ENCODE measurements around the gene EPOP. TPM values are rescaled to one million over a fixed set of nuclear protein-coding genes. Genes with fewer than 3 reads are reported as not detected.

The EPOP gene
- total RNA-seq, 2 experiments from 2014 or later, result 11.8 to 27.2 TPM

DNA sequence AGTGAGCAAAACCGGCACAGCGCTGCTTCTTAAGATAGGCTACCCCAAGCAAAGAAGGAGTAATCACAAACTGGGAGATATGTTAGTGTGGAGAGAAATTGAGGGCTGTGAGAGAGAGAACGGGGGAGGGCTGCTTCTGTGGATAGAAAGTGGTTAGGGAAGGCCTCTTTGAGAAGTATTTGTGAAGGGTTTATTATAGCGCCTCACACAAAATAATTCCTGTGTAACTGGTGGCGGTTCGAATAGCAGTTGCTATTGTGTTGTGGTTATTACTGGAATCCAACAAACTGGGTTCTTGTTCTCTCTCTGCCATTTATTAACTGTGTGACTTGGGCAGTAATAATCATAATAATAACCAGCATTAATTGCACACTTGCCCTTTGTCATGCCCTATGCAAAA, 46.2 kb upstream of the EPOP start:
- Histone ChIP-seq H3K4me1 (ENCODE audit: insufficient read depth, low read length, poor library complexity, severe bottlenecking) (peaks cover 16% of the 10 kb centered on the region), H3K4me3 (ENCODE audit: low read depth, low read length, poor library complexity, severe bottlenecking) (no peak overlapping the region), H3K9me2 (ENCODE audit: insufficient read depth, low read length) (no peaks in the 10 kb centered on the region), H2AFZ (ENCODE audit: low read length) (no peak overlapping the region), H3K9me3 (ENCODE audit: low read length) (no peaks in the 10 kb centered on the region), H3K79me2 (ENCODE audit: insufficient read depth, low read depth, low read length) (no peaks in the 10 kb centered on the region), H3K27ac (ENCODE audit: low read depth, low read length, poor library complexity, severe bottlenecking) (no peak overlapping the region), H4K20me1 (ENCODE audit: insufficient read depth, low read length) (no peaks in the 10 kb centered on the region), H3K4me2 (ENCODE audit: low read length) (no peak overlapping the region), H3K36me3 (ENCODE audit: insufficient read depth, low read length) (peaks cover 79% of the 10 kb centered on the region)
- no TSS peak for BruUV-seq (replicated peaks)
- DNase-seq (ENCODE audit: low spot score), result no peak
- TF ChIP-seq, protein P1, sequence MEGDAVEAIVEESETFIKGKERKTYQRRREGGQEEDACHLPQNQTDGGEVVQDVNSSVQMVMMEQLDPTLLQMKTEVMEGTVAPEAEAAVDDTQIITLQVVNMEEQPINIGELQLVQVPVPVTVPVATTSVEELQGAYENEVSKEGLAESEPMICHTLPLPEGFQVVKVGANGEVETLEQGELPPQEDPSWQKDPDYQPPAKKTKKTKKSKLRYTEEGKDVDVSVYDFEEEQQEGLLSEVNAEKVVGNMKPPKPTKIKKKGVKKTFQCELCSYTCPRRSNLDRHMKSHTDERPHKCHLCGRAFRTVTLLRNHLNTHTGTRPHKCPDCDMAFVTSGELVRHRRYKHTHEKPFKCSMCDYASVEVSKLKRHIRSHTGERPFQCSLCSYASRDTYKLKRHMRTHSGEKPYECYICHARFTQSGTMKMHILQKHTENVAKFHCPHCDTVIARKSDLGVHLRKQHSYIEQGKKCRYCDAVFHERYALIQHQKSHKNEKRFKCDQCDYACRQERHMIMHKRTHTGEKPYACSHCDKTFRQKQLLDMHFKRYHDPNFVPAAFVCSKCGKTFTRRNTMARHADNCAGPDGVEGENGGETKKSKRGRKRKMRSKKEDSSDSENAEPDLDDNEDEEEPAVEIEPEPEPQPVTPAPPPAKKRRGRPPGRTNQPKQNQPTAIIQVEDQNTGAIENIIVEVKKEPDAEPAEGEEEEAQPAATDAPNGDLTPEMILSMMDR (conservative IDR thresholded peaks at IDR 0.05; ENCODE audit: low read length), result no peak
- no peak for TF ChIP-seq EZH2phosphoT487 (IDR thresholded peaks at IDR 0.05; ENCODE audit: borderline replicate concordance, low read depth, low read length)
- ChIA-PET CTCF (ENCODE audit: unreplicated experiment) (no interaction called here), POLR2A (no interaction called here)
- intact Hi-C loops (cut with micrococcal nuclease; ENCODE audit: unreplicated experiment), result no loop called here

DNA sequence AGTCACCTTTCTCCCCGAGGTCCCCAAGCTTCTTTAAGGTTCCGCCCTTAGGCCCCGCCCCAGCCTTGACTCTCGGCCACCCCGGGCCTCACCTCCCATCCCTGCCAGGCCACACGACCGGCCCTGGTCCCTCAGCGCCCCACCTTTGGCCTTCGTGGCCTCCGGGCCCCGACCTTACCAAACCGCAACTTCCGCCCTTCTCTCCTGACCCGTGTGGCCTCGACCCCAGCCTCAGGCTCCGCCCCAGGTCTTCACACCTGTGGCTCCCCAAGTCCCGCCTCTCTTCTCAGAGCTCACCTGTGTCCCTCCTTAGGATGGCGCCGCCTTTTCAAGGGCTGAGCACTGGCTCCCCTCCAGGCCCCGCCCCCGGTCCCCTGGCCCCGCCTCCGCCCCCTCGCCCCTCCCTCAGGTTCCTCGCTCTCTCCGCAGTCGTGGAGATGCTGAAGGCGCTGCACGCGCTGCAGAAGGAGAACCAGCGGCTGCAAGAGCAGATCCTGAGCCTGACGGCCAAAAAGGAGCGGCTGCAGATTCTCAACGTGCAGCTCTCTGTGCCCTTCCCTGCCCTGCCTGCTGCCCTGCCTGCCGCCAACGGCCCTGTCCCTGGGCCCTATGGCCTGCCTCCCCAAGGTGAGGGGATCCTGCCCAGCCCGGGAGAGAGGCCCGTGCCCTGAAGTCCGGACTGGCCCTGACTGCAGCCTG, 45.3 kb upstream of the EPOP start:
- CTCF ChIA-PET (ENCODE audit: unreplicated experiment), result no interaction called here
- no peak overlapping the region for H3K4me3 ChIP-seq (ENCODE audit: low read depth, low read length, poor library complexity, severe bottlenecking)
- BruUV-seq (replicated peaks), result no TSS peak
- POLR2A ChIA-PET, result no interaction called here
- no peak overlapping the region for H3K4me2 ChIP-seq (ENCODE audit: low read length)
- no peaks in the 10 kb centered on the region for H4K20me1 ChIP-seq (ENCODE audit: insufficient read depth, low read length)
- H2AFZ ChIP-seq (ENCODE audit: low read length), result no peak overlapping the region
- peaks cover 24% of the 10 kb centered on the region for H3K4me1 ChIP-seq (ENCODE audit: insufficient read depth, low read length, poor library complexity, severe bottlenecking)
- TF ChIP-seq, protein P1 (conservative IDR thresholded peaks at IDR 0.05; ENCODE audit: low read length), result no peak
- H3K36me3 ChIP-seq (ENCODE audit: insufficient read depth, low read length), result peaks cover 83% of the 10 kb centered on the region
- H3K27ac ChIP-seq (ENCODE audit: low read depth, low read length, poor library complexity, severe bottlenecking), result no peak overlapping the region
- DNase-seq (ENCODE audit: low spot score), result no peak
- H3K9me2 ChIP-seq (ENCODE audit: insufficient read depth, low read length), result no peaks in the 10 kb centered on the region
- H3K9me3 ChIP-seq (ENCODE audit: low read length), result no peaks in the 10 kb centered on the region
- no peaks in the 10 kb centered on the region for H3K79me2 ChIP-seq (ENCODE audit: insufficient read depth, low read depth, low read length)
- intact Hi-C loops (cut with micrococcal nuclease; ENCODE audit: unreplicated experiment), result no loop called here

DNA sequence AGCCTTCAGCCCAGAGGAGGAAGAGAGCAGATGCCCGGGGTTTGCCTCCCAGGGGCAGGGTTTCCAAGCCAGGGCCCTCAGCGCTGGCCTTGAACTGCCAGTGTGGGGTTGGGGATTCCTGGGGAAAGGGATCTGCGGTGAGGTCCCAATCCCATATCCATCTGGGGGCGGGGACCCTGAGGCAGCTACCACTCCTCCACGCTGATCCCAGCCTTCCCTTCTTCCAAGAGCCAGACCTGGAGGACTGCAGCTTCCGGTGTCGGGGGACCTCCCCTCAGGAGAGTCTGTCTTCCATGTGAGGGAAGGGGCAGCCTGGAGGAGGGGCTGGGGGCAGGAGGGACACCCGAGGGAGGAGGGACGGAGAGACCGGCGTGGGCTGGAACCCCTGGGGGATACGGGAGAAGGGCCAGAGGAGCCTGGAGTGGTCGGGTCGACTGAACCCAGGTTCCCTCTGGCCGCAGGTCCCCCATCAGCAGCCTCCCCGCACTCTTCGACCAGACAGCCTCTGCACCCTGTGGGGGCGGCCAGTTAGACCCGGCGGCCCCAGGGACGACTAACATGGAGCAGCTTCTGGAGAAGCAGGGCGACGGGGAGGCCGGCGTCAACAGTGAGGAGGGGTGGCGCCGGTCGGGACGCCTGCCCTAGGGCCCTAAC, 44.7 kb upstream of the EPOP start:
- TF ChIP-seq, protein P1 (conservative IDR thresholded peaks at IDR 0.05; ENCODE audit: low read length), result no peak
- no peak for TF ChIP-seq EZH2phosphoT487 (IDR thresholded peaks at IDR 0.05; ENCODE audit: borderline replicate concordance, low read depth, low read length)
- CTCF ChIA-PET (ENCODE audit: unreplicated experiment), result no interaction called here
- Histone ChIP-seq H3K4me1 (ENCODE audit: insufficient read depth, low read length, poor library complexity, severe bottlenecking) (peaks cover 28% of the 10 kb centered on the region), H3K36me3 (ENCODE audit: insufficient read depth, low read length) (peaks cover 84% of the 10 kb centered on the region), H3K4me2 (ENCODE audit: low read length) (no peak overlapping the region), H3K27ac (ENCODE audit: low read depth, low read length, poor library complexity, severe bottlenecking) (no peak overlapping the region), H4K20me1 (ENCODE audit: insufficient read depth, low read length) (no peaks in the 10 kb centered on the region), H3K9me2 (ENCODE audit: insufficient read depth, low read length) (no peaks in the 10 kb centered on the region), H3K79me2 (ENCODE audit: insufficient read depth, low read depth, low read length) (no peaks in the 10 kb centered on the region), H2AFZ (ENCODE audit: low read length) (no peak overlapping the region), H3K9me3 (ENCODE audit: low read length) (no peaks in the 10 kb centered on the region), H3K4me3 (ENCODE audit: low read depth, low read length, poor library complexity, severe bottlenecking) (no peak overlapping the region)
- DNase-seq (ENCODE audit: low spot score), result no peak
- BruUV-seq (replicated peaks), result no TSS peak
- POLR2A ChIA-PET, result interaction anchor here (0.5 to 0.9 kb wide), 3 partner anchors 12 to 64 kb away, joined by 3 to 6 read pairs (median 3); partner anchors contain the start of gene MLLT6
- intact Hi-C loops (cut with micrococcal nuclease; ENCODE audit: unreplicated experiment), result no loop called here

Measured in OCI-LY7 (cell line).